ENCODE data around the gene ARMH3. TPM values are rescaled to one million over a fixed set of nuclear protein-coding genes. Genes with fewer than 3 reads are reported as not detected.

ARMH3 gene
- total RNA-seq, 4 donors from 2014 or later = 11.9 to 18.4 (median 17.9) TPM

- no peak for TF ChIP-seq CTCF (IDR thresholded peaks at IDR 0.05; ENCODE audit: low read depth)
These were observed 239.6 kb downstream of the ARMH3 start for GRCh38 chr10:101816376-101816775.

GRCh38 chr10:101814466-101815071, 241.4 kb downstream of the ARMH3 start:
- no peak for TF ChIP-seq CTCF (IDR thresholded peaks at IDR 0.05; ENCODE audit: low read depth)

GRCh38 chr10:101812606-101813005, 243.4 kb downstream of the ARMH3 start:
- TF ChIP-seq CTCF (IDR thresholded peaks at IDR 0.05; ENCODE audit: low read depth) = no peak

GRCh38 chr10:101807158-101807557, 248.8 kb downstream of the ARMH3 start:
- no peak for TF ChIP-seq CTCF (IDR thresholded peaks at IDR 0.05; ENCODE audit: low read depth)

DNA sequence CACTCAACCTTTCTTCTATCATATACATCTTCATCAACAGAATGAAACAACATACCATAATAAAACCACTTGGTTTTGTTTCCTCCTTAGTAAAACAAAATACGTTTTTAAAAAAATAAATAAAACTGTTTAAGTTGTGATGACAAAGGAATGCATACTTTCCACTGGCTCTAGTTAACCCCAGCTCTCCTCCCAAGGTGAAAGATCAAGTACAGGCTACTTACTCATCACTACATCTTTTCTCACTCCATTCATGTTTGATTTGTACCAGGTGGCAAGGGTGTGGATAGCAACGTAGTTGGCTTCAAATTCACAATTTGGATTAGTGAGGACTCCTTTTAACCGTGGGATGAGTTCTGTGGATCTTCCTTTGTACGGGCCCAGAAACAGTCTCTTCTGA, 252.5 kb downstream of the ARMH3 start:
- TF ChIP-seq CTCF (IDR thresholded peaks at IDR 0.05; ENCODE audit: low read depth) = no peak

GRCh38 chr10:101797403-101798059, 258.4 kb downstream of the ARMH3 start:
- no peak for TF ChIP-seq CTCF (IDR thresholded peaks at IDR 0.05; ENCODE audit: low read depth)

Small RNA genes lying within 50 kb of the gene (small RNA-seq; reads per million reads assigned to genes)
- gene AL500527.1 (not detected), gene AL500527.2 (not detected), gene RF00017 (not detected), gene RF00019 (0.49 reads per million)

Other genes with a start within 250 kb of the ARMH3 start
- 100 to 1,000 TPM; 160 to 233 (median 190) TPM for gene OGA, start 237.7 kb downstream of the ARMH3 start, total RNA-seq
- gene KCNIP2, start 212.4 kb downstream of the ARMH3 start, total RNA-seq = 100 to 1,000 TPM in 2 of 4 donors, 10 to 100 TPM in 2; 40.6 to 472 (median 78.2) TPM
- 10 to 100 TPM in 3 of 4 donors, 1 to 10 TPM in 1; 7.2 to 27.9 (median 16.7) TPM for gene HPS6, start 9.2 kb upstream of the ARMH3 start, total RNA-seq
- 10 to 100 TPM; 15.8 to 42.0 (median 29.2) TPM for gene LDB1, start 64.2 kb upstream of the ARMH3 start, total RNA-seq
- gene PPRC1, start 76.9 kb upstream of the ARMH3 start, total RNA-seq = 10 to 100 TPM in 3 of 4 donors, 1 to 10 TPM in 1; 9.2 to 23.6 (median 10.3) TPM
- 10 to 100 TPM; 19.2 to 30.7 (median 22.0) TPM for gene NOLC1, start 96.2 kb upstream of the ARMH3 start, total RNA-seq
- gene ELOVL3, start 170.1 kb upstream of the ARMH3 start, total RNA-seq = 1 to 10 TPM; 1.3 to 3.6 (median 3.2) TPM
- not detected for gene PITX3, start 185.3 kb upstream of the ARMH3 start, total RNA-seq
- gene GBF1, start 189.4 kb upstream of the ARMH3 start, total RNA-seq = 10 to 100 TPM; 21.6 to 34.3 (median 24.0) TPM